Lower leg skin (tissue), 4 donors: Measurements from ENCODE around the gene RAET1E. TPM values are rescaled to one million over a fixed set of nuclear protein-coding genes. Genes with fewer than 3 reads are reported as not detected.

ENCODE experiments used
- DNase-seq, 2 donors: peaks; one replicate each; pipeline ENCODE4 v3.0.0-alpha.2; 2019; ENCODE audit warnings: low spot score in 2 of 2
- H3K4me3 ChIP-seq: fragments of 200-600 bp; sonication (generic); 2 replicates; pipeline ENCODE4 v1.5.1; 2017; ENCODE audit warnings: mild to moderate bottlenecking, low read depth; ENCODE audit not compliant: poor library complexity, severe bottlenecking
- CTCF ChIP-seq, 3 donors: fragments of 450-650 bp; IDR thresholded peaks; one replicate each; pipeline ENCODE4 v1.5.1; 2016; ENCODE audit warnings: antibody characterized with exemption in 3 of 3, mild to moderate bottlenecking in 3 of 3, moderate library complexity in 2 of 3
- POLR2A ChIP-seq, 2 donors: fragments of 450-650 bp; IDR thresholded peaks; one replicate each; pipeline ENCODE4 v1.6.1; 2016 to 2017; ENCODE audit warnings: antibody characterized with exemption in 2 of 2, mild to moderate bottlenecking in 1 of 2, moderate library complexity in 1 of 2
- WGBS, 2 donors: methylation state at CpG; one replicate each; pipeline ENCODE4 v1.1.5; 2018; 5-methylcytosine and 5-hydroxymethylcytosine counted together
- intact Hi-C: fragments of 100-400 bp; cut with DNase I; formaldehyde crosslinking; loops from one replicate; pipeline ENCODE4 v1.15.0; 2023; ENCODE audit warnings: low total_unique reads
- total RNA-seq, 4 donors: library from RNA; depleted of rRNA; stranded (reverse); fragments of >200 nt; gene quantifications; one replicate each; pipeline ENCODE4 v1.1.0, GENCODE V29; 2016

RAET1E gene
- total RNA-seq, 4 donors from 2014 or later: 20.8 to 48.5 (median 36.2) TPM

DNA sequence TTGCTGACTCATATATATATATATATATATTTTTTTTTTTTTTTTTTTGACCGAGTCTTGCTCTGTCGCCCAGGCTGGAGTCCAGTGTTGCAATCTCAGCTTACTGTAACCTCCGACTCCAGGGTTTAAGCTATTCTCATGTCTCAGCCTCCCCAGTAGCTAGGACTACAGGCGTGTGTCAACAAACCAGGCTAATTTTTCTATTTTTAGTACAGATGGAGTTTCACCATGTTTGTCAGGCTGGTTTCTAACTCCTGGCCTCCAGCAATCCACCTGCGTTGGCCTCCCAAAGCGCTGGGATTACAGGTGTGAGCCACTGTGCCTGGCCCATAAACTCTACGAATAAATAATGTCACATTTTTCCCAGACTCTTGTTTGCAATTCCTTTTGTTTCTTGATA, 38.5 kb downstream of the RAET1E start:
- H3K4me3 ChIP-seq: no peak overlapping the region
- WGBS, 2 donors: 53 to 68% methylated on average over 7 of the region's 7 CpGs
- intact Hi-C loops: no loop called here
- TF ChIP-seq CTCF (IDR thresholded peaks at IDR 0.05) (no peak), POLR2A (IDR thresholded peaks at IDR 0.05) (no peak)
- no peak for DNase-seq

DNA sequence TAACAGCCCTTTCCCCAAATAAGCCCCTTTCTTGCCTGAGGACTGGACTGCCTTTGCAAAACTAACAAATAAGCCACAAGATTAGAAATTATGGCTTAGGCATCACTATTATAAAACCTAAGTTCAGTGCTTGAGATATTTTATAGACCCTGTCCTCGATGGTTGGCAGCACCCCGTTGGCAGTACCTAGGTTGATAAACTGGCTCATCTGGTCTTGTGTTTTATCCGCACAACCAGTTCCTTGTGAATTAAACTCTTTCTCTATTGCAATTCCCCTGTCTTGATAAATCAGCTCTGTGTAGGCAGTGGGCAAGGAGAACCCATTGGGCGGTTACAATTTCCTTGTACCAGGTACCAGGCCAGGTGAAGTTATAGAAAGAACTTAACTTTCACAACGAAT, 40.4 kb downstream of the RAET1E start:
- H3K4me3 ChIP-seq: no peak overlapping the region
- DNase-seq: no peak
- TF ChIP-seq CTCF (IDR thresholded peaks at IDR 0.05) (no peak), POLR2A (IDR thresholded peaks at IDR 0.05) (no peak)
- intact Hi-C loops: no loop called here
- WGBS, 2 donors: 59 to 63% methylated on average over 5 of the region's 5 CpGs

GRCh38 chr6:149856256-149856994, 41.5 kb downstream of the RAET1E start:
- DNase-seq: no peak
- no peak overlapping the region for H3K4me3 ChIP-seq
- intact Hi-C loops: no loop called here
- WGBS, 2 donors: 91% methylated on average over 10 of the region's 10 CpGs
- TF ChIP-seq POLR2A (IDR thresholded peaks at IDR 0.05) (no peak), CTCF (IDR thresholded peaks at IDR 0.05) (no peak)

GRCh38 chr6:149855741-149856140, 42.2 kb downstream of the RAET1E start:
- 54 to 55% methylated on average over 2 of the region's 2 CpGs for WGBS, 2 donors
- TF ChIP-seq POLR2A (IDR thresholded peaks at IDR 0.05): no peak
- no peak for TF ChIP-seq CTCF (IDR thresholded peaks at IDR 0.05)
- no peak for DNase-seq
- H3K4me3 ChIP-seq: no peak overlapping the region
- intact Hi-C loops: no loop called here

- DNase-seq: no peak
- 73 to 74% methylated on average over 5 of the region's 5 CpGs for WGBS, 2 donors
- TF ChIP-seq POLR2A (IDR thresholded peaks at IDR 0.05) (no peak), CTCF (IDR thresholded peaks at IDR 0.05) (no peak)
- intact Hi-C loops: no loop called here
- no peak overlapping the region for H3K4me3 ChIP-seq
Observed at GRCh38 chr6:149855040-149855654, 42.8 kb downstream of the RAET1E start.
